CD1c-positive myeloid dendritic cell (primary cell): ENCODE measurements around the gene CDADC1.
"Not testable (repeated sequence)": the region's sequence is repeated elsewhere in the genome, so short reads cannot be mapped to it uniquely, and the experiment has no call there.

Source experiments
- DNase-seq: peaks from one replicate; pipeline ENCODE4 v3.0.0-alpha.2; 2016; ENCODE audit errors: extremely low spot score

CDADC1 gene

DNA sequence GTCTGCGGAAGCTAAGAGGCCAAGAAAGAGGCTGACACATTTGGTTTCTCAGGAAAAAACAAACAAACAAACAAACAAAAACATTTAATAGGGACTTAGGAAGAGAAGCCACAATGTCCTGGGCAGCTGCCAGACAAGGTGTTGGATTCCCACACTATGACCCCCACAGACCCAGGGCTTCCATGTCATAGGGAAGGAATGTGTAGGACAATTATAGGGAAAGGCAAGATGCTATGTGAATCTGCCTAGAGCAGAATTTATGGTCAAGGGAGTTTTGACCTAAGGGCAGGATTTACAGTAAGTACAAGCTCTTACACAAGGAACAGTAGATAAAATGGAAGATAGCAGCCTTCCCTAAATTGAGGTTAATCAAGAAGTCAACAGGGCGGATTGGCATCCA is 9.1 kb upstream of the CDADC1 start:
- no peak for DNase-seq

DNA sequence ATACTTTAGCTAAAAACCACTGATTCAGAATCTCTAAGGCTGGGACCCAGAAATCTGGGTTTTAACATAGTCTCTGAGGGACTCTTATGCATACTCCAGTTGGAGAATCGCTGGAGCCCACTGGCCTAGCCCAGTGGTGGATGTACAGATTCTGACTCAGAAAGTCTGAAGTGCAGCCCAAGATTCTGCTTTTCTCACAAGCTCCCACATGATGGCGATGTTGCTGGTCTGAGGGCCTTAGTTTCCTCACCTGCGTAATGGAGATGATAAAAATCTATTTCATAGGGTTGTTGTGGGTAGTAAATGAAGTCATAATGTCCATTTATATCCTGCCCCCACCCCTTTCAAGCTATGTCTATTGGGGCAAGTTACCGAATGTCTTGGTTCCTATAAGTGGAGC is 7.7 kb upstream of the CDADC1 start:
- DNase-seq = peak; percentile 47

DNA sequence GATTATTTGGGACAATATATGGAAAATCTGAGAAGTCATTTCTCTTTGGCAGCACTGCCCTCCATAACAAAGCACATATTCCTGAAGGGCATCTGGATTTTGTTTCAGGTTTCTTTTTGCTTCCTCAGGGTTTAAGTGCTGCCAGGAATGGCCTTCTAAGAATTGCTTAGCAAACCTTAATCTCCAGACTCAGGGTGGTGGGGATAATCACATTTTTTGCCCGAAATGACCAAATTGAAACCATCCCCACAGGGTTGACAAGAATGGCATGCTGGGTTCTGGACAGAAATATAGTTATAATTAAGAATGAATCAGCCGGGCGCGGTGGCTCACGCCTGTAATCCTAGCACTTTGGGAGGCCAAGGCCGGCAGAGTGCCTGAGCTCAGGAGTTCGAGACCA is 6.4 kb upstream of the CDADC1 start:
- DNase-seq = no peak

DNA sequence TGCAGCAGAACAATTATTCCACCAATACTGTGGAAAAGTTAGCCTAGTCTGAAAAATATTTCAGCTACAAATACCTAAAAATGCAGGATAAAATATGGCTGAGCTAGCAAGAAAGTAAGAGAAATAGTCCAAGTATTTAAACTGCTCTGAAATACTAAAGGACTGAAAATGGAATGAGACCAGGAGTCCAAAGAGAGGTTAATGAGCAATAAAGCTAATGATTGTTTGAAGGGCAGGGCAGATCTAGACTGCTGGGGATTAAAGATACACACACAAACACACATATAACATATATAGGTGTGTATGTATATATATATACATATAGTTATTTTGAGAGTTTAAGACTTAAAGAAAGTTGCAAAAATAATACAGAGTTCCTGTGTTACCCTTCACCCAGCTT is 2.6 kb upstream of the CDADC1 start:
- DNase-seq = no peak

DNA sequence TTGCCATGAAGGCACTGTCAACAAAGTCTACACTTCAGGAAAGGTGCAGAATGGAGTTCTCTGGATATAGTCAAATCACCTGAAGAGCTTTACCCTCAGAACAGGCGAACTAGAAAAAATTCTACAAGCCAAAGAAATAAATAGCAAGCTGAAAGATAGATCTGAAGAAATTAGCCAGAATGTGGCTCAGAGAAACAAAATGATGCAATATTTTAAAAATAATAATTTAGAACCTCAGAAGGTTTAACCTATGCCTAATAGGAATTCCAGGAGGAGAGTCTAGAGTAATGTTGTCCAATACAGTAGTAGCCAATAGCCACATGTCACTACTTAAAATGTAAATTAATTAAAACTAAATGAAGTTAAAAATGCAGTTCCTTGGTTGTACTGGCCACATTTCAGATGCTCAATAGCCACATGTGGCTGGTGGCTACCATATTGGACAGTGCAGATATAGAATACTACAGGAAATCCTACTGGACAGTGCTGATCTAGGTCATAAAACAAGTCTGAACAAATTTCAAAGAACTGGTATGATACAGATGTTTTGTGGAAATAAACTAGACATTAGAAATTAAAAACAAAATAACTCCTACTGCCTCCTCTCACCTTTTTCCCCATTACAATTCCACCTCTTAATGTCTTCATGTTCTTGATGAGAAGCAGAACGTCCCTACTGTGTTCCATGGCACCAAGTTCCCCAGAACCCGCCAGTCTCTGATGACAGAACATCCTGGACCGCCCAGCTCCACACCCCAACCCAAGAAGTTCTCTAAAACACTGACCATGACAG is 679 bp upstream of the CDADC1 start:
- DNase-seq = peak; percentile 84

DNA sequence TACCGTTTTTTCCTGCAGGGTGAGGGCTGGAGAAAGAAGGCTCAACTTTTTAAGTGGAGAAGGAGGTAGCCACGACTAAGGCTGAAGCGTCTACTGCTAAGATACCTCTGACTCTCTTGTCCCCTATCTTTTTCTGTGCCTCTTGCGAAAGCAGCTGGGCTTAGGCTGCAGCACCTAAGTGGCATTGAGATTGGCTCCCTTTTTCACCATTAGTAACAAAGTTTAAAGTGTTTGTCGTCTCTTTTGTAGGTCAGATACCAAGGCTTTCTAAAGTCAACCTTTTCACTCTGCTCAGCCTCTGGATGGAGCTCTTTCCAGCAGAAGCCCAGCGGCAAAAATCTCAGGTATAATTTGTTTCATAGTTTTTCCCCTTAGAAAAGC is 887 bp downstream of the CDADC1 start:
- no peak for DNase-seq

DNA sequence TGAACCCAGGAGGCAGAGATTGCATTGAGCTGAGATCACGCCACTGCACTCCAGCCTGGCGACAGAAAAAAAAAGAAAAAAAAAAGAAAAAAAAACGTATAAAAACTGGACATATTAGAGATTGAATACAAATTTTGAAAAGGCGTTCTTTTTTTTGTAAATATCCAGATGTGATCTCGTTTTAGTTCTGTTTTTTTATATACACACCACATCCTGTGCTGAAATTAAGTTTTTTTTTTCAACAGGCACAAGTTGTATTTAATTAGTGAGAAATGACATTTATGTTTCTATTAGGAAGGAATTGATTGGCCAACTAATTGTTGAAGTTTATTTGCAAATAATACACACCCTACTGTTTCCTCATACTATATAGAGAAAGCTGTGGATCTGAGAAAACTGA is 3.6 kb downstream of the CDADC1 start:
- DNase-seq = no peak

DNA sequence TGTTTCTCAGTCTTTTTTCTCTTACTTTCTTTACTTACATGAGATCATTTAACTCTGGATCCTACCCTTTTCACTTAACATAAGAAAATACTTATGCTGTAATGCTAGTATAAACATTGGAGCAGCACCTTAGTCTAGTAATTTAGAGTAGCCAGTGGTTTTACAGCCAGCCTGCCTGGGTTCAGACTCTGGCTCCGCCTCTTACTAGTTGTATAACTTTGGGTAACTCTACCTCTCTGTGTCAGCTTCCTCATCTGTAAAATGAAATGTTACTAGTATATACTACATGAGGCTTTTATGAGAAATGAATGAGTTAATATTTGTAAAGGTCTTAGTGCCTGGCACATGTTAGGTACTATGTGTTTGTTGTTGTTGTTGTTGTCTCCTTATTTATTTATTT is 5.6 kb downstream of the CDADC1 start:
- no peak for DNase-seq

DNA sequence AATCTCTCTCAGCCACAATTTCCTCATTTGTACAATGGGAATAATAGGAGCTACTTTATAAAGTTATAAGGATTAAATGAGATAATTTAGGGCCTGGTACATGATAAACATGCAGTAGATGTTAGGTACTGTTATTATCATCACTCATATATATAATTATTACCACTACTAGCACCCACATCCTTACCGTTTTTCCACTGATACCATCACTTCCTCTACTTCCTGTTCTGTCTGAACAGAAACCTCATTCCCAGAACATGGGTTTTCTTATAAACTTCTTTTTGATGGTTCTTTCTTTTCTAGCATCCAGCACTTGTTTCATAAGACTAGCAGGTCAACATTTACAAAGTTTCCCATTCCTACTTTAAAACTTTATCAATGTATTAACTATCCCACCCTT is 6.3 kb downstream of the CDADC1 start:
- no peak for DNase-seq

DNA sequence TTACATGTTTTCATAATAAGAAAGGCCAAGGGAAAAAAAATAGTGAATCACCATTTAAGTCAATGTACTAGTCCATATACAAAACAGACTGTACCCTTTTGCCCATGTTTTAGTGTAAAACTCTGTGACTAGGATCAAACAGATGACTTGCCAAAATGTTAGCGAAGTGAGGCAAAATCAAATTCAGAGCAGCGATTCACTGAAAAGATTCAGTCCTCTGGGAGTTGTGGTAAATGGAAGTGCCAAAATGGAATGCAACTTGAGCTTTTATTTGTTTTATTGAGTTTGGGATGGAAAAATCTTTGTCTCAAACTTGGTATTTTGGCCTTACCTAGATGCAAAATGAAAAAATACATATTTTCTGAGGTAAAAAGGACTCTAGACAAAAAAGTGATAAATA is 9.1 kb downstream of the CDADC1 start:
- no peak for DNase-seq

DNA sequence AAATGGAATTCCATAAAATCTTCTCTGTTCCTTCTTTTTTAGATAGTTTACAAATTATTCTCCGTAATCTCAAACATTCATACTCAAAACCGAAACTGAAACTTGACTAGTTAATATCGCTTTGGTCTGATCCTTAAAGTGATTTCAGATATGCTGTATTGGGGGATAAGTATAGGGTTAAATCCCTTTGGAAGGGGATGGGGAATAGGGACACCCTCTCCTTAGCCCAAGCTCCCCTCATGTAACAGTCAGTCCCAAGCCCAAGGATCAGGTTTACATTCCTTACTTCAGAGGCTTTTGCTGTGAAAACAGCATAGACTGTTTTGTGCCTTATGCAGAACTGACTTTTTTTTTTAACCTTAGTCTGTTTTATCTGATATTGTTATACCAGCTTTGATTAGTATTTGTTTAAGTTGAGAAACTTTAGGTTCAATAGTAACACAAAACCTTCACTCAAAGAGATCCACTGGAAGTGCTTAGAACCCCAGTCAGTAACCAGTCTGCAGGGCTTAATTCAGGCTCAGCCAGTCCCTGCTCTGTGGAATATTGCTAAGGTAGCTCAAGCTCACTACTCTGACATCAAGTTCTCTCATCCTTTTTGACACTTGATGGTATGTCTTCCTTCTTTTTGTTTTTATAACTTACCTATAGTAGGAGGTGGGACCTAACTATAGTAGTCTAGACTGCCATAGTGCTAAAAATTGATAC is 10.5 kb downstream of the CDADC1 start:
- peak; percentile 16 for DNase-seq

DNA sequence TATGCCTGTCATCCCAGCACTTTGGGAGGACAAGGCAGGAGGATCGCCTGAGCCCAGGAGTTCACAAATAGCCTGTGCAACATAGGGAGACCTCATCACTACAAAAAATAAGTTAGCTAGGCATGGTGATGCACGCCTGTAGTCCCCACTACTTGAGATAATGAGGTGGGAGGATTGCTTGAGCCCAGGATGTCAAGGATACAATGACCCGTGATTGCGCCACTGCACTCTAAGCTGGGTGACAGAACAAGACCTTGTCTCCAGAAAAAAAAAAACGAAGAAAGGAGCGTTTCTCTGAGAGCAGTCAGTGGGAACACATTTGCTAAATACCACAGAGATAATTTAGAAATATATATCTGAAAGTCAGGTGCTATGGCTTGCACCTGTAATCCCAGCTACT is 11.9 kb downstream of the CDADC1 start:
- no peak for DNase-seq

DNA sequence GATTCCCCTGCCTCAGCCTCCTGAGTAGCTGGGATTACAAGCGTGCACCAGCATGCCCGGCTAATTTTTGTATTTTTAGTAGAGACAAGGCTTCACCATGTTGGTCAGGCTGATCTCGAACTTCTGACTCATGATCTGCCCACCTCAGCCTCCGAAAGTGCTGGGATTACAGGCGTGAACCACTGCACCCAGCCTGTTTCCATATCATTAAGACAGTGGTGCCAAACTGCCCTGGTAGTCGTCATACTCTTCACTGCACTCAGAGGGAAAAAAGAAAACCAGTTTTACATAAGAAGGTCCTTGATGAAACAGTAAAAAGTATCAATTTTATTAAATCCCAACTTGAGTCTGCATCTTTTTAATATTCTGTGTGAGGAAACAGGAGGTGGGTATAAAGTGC is 14.9 kb downstream of the CDADC1 start:
- DNase-seq = no peak

DNA sequence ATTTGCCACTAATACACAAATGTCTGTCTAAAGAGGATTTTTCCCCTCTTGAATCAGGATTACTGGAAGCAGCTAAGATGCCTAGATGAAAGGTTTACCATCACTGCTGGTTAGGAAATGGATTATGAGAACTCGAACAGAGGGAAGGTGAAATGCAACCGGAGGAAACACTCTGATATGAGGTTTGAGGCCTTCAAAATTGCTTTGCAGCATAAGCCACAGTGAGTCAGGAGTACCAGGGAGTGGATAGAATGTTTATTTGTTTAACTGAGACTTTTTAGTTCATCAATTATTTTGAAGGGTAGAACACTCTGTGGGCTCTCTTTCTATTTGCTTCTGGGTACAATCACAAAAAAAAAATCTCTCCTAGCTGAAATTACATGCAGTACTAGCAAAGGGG is 18.1 kb downstream of the CDADC1 start:
- no peak for DNase-seq

DNA sequence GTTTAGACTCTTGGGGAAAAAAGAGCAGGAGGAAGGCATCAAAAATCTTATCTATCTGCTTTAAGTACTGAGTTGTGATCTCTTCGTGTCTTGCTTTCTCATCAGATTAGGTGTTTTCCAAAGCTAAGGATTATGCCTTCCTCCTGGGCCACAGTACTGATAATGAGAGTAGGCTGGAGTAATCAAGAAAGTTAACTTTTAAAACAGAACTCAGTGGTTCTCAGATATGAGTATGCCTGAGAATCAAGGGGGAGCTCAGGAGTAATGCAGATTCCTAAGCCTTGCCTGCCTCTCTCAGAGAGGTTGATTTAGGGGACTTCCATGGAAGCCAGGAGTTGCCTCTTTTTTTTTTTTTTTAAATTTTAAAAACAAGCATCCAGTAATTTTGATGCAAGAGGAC is 23.5 kb downstream of the CDADC1 start:
- DNase-seq = no peak

DNA sequence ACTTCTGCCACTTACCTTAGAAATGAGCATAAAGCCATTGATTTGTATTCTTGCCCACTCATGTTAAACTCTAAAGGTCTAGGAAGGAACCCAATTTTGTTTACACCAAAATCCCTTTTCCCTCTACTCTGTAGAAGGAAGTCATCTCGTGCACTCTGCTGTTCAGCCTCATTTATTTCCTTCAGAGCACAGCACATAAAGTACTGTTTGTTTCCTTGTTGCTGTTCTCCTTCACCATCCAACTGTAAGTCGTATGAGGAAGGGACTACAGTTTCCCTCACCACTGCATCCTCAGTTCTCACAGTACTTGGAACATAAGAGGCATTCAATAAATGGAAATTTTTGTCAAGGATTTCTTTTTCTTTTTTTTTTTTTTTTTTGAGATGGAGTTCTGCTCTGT is 24.6 kb downstream of the CDADC1 start:
- DNase-seq = no peak

DNA sequence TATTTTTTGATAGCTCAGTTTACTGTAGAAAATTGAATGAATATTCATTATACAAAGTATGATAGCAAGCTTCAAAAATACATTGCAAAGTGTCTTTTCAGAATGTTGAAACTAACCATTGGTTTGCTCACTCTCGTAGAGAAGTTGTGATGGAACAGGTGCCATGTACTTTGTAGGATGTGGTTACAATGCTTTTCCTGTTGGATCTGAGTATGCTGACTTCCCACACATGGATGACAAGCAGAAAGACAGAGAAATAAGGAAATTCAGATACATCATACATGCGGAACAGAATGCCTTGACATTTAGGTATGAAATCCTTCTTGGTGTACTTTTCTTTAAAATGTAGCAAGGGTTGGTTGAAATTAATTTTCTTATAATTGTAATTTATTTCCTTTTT is 30.5 kb downstream of the CDADC1 start:
- DNase-seq = no peak

DNA sequence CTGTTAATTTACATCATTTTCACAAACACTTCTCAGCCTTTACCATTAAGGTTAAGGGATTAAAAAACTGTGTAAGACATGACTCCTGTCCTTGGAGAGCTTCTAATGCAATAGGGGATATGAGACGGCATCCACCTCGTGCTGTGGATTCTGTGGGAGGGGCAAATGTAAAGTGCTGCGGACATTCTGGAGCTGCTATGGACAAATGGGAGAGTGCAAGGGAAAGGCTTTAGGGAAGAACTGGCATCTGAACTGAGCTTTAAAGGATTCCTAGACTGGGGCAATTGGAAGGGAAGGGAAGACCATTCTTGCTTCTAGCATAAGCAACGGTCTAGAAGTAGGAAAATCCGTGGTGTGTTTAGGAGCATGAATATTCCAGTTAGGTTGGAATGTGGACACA is 31.4 kb downstream of the CDADC1 start:
- no peak for DNase-seq

DNA sequence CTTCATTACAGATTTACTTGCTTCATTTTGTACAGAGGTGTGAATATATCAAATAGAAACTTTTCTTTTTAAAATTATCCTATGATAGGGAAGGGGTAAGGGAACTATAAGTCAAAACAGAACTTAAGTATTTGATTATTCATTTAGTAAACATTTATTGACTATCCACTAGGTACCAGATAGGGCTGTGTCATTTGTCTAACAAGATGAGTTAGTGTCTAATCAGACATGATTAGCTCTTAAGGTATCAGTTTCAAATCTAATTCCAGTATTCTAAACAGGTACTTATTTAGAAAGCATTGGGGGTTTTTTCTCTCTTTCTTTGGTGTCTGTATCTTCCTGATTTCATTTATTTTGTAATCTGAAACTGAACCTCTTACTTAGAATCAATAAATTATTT is 32.2 kb downstream of the CDADC1 start:
- DNase-seq = no peak

DNA sequence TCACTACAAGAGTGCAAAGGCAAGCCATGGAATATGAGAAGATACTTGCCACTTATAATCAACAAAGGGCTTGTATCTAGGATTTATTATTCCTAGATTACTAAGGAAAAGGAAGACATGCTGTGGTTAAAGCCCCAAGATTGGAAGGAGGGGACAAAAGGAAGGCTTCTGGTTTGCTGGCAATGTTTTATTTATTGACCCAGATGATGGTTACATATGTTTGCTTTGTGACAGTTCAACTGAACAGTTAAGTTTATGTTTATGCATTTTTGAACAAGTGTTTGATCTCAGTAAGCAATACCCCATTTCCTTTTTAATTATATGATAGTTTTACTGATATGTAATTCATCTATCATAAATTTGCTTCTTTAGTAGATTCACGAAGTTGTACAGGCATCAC is 40.3 kb downstream of the CDADC1 start:
- DNase-seq = no peak

DNA sequence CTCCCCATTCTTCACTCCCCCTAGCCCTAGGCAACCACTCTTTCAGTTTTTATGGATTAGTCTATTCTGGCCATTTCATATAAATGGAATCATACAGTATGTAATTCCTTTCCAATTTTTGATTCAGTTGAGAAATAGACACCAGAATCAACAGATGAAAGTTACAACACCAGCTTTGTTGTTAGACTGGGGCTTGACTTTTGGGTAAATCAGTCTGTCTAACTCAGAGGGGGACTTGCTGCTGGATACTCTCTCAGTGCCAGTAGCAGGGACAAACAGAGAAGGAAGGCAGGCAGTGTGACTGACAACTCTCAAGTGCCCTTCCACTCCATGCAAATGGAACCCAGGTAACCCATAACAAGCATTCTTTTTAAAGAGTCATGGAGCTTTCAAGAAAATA is 40.7 kb downstream of the CDADC1 start:
- no peak for DNase-seq

DNA sequence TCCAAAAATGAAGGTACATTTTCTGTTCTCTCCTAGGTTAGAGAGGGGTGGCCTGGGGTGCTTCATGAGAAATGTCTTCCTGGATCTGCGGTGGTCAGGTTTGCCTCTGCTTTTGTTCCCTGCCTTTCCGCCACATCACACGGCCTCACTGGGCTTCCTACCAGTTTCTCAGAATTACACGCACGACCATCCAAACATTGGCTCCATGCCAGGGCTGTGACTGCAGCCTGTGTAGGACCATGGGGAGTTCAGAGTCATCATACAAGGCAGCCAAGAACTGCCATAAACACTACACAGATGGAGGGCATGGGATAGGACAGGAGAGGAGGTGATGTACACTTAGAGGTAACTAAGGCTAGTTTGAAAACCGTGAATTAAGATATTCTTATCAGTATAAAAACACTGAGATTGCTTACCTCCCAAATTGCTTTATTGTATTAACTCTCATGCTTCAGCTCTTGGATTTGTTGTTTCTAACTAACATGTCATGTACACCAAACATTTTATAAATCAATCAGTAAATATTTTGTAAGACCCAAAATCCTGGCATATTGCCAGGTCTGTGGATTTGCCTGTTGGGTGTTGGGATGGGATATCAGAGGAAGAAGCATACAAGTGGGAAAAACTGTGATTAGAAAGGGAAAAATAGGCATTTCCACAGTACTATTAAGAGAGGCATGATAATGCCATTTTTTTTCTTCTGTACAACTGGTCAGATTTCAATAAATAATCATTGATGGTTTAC is 45.2 kb downstream of the CDADC1 start:
- DNase-seq = no peak

DNA sequence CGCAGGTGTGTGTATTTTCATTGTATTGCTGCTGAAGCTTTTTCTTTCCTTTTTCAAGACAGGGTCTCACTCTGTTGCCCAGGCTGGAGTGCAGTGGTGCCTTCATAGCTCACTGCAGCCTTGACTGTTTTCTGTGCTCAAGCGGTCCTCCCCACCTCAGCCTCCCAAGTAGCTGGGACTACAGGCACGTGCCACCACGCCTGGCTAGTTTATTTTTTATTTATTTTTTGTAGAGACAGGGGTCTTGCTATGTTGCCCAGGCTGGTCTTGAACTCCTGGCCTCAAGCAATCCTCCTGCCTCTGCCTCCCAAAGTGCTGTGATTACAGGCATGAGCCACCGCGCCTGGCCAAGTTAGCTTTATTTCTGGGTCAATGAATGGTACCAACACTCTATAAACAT is 47.0 kb downstream of the CDADC1 start:
- not testable (repeated sequence) for DNase-seq
